Measurements from ENCODE around the gene PPP1R16B.
"Not testable (repeated sequence)": the region's sequence is repeated elsewhere in the genome, so short reads cannot be mapped to it uniquely, and the experiment has no call there.

The PPP1R16B gene

DNA sequence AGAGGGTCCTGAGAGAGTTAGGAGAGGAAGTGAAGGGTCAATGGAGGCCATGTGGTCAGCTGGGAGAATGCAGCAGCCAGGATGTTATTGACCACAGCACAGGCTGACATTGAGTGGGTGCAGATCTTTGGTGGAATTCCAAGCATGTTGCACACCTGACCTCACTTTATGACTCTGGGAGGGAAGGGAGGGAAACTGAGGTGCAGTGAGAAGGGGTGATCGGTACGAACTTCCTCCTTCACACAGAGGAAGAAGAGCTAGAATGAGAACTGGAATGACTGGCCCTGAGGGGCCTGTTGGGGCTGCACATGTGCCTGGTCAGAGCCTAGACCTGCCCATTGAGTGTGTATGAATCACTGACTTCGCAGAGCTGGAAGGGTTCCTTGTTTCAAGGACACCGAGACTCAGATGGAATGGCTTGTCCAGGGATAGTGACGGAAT lies 130.5 kb downstream of the PPP1R16B start:
- DNase-seq (ENCODE audit: low spot score): no peak

DNA sequence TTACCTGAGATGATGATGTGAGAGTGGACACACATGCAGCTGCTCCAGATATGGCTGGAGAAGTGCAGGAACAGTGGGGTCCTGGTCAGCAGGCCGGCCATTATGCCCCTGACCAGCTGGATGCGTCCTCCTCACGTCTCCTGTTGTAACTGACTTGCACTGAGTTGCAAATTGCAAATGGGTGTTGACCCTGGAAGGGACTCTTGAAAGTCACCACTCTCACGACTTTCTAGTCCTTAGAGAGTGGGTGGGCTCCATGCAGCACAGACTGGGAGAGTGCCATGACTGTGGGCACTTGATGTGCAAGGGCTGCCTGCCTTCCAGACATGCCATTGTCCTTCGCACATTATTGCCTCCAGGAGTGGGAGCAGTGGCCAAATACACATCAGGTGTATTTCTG lies 131.5 kb downstream of the PPP1R16B start:
- no peak for DNase-seq (ENCODE audit: low spot score)

DNA sequence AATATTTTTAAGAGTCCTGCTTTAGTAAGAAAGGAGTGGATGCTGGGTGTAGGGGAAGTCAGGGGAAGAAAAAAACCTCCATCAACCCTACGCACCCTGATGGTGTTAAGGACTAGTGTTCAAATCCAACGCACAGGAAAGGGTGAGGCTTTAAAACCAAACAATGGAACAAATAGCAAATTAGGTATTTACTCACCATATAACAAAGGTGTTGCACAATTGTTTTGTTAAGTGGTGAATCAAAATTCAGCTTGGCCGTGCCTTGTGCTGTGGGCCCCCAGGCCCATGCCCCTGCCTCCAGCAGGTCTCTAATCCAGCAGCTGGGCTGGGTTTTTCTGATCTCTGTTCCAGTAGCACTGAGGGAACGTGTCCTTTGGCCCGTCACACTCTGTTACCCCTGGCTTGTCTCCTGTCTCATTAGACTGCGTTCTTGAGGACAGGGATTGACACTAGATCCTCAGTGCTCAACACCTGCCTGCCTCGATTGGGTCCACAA lies 132.5 kb downstream of the PPP1R16B start:
- DNase-seq (ENCODE audit: low spot score): no peak

DNA sequence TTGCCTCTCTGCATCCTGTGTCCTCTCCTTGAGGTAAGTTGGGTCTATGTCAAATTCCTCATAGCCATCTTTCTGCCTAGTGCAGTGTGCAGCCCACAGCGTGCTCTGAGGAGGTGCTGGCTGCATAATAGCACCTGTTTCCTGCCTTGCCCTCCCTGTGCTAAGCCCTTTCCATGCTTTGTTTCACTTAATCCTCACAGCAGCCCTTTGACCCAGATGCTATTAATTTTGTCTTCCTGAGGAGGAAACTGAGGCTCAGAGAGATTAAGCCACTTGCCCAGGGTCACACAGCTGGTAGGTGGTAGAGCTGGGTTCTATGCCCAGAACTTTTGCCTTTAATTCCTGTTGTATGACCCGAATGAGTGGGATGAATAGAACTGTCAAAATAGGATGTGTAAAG lies 134.2 kb downstream of the PPP1R16B start:
- DNase-seq (ENCODE audit: low spot score): no peak

DNA sequence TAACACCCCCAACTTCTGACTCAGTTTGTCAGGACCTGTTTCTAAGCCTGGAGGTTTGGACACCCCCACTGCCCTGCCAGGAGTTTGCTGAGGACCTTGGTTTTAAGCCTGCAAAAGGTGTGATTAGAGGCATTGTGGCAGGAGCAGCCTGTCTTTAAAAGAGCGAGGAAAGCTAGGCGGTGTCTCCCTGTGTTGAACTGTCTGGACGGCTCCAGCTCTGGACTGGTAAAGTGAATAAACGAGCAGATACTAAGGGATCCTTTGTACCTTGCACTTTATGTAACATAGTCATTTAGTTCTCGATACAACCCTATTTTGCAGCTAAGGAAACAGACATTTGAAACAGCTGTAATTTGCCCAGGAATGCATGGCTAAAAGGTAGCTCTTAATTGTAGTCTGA lies 135.1 kb downstream of the PPP1R16B start:
- no peak for DNase-seq (ENCODE audit: low spot score)

DNA sequence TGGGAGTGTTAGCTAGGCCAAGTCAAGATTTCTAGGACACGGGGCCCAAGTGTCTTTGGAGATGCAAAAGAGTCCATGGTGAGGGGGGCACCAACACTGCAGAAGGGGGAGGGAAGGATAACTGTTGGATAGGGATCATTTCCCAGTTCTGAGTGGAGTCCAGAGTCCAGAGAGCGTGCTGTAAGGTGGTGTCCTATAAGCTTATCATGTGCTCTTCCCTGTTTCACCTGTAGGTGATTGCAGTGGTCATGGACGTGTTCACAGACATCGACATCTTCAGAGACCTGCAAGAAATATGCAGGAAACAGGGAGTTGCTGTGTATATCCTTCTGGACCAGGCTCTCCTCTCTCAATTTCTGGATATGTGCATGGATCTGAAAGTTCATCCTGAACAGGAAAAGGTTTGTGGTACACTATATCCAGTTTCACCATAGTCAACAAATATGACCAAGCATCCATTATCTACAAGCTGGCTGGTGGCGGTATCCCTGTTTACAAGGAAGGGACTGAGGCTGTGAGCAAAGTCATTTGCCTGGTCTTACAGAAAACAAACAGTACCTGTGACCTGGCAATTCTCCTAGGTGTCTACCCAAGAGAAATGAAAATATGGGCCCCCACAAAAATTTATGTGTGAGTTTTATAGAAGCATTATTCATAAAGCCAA lies 136.4 kb downstream of the PPP1R16B start:
- no peak for DNase-seq (ENCODE audit: low spot score)

DNA sequence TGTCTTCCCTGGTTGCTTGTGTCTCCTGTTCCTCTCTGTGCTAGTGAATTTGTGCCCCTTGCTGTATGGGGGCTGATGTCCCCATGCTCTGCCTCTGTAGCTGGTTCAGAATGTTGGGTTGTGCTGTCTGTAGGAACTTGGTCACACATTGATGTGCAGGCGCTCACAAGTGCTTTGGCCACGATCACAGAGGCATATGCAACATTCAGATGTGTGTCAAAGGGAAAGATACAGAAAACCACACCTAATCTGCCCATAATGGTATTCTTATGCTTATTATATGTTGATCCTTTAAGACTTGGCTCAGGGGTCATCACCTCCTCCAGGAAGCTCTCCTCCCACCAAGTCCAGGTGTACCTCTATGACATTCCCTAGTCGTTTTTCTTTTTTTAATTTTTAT lies 139.5 kb downstream of the PPP1R16B start:
- DNase-seq (ENCODE audit: low spot score): no peak

DNA sequence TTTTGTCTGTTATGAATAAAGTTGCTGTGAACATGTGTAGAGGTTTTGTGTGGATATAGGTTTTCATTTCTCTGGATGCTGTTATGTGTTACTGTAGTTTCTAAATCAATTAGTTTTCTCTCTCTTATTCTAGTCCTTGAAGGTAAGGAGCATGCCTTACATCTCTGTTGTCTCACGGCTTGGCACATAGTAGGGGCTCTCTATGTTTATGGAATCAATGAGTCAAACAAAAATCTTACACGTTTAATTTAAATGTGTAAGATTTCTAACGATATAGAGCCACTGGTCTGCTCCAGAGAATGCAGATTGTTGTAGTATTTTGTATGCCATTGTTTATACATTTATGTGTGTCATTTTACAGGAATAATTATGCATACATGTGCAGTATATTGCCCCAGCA lies 141.3 kb downstream of the PPP1R16B start:
- no peak for DNase-seq (ENCODE audit: low spot score)

DNA sequence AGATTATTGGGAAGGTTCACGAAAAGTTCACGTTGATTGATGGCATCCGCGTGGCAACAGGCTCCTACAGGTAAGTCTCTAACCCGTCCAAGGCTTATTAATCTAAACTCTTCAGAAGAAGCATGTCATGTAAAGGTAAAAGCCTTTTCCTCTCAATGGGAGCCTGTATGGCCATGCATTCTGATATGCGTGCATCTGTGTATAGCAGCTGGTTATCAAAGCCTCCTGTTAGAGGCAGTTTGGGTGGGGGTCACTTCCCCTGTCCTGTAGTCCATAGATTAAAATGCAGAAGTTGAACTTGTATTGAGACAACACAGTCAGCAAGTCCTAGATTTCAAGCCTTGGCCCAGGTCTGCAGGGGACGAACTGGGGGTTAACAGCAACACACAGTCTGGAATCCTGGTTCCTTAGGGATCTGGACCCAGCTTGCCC lies 142.4 kb downstream of the PPP1R16B start:
- no peak for DNase-seq (ENCODE audit: low spot score)

DNA sequence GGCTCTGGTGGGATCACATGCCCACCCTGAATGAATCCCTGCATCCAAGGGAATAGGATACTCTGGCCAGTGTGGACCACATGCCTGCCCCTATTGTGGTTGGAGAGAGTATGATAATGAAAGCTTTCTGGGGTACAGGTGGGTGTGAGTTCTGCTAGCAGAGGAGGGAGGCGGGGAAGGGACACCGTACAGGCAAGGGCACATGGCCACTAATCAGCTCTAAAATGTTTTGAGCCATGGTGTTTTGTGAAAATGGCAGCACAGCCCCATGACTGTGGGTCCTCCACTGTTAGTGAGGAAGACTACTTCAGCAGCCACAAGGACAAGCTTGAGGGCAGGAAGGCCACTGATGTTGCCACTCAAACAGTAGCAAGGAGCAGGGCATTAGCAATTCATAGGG lies 144.8 kb downstream of the PPP1R16B start:
- DNase-seq (ENCODE audit: low spot score): no peak

DNA sequence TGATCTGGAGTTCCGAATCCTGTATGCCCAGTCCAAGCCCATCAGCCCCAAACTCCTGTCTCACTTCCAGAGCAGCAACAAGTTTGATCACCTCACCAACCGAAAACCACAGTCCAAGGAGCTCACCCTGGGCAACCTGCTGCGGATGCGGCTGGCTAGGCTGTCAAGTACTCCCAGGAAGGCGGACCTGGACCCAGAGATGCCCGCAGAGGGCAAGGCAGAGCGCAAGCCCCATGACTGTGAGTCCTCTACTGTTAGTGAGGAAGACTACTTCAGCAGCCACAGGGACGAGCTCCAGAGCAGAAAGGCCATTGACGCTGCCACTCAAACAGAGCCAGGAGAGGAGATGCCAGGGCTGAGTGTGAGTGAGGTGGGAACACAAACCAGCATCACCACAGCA lies 146.1 kb downstream of the PPP1R16B start:
- no peak for DNase-seq (ENCODE audit: low spot score)

DNA sequence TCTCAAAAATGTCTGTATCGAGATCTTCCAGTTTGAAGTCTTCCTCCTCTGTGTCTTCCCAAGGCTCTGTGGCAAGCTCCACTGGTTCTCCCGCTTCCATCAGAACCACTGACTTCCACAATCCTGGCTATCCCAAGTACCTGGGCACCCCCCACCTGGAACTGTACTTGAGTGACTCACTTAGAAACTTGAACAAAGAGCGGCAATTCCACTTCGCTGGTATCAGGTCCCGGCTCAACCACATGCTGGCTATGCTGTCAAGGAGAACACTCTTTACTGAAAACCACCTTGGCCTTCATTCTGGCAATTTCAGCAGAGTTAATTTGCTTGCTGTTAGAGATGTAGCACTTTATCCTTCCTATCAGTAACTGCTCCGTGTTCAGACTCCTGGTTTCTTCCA lies 146.7 kb downstream of the PPP1R16B start:
- no peak for DNase-seq (ENCODE audit: low spot score)

DNA sequence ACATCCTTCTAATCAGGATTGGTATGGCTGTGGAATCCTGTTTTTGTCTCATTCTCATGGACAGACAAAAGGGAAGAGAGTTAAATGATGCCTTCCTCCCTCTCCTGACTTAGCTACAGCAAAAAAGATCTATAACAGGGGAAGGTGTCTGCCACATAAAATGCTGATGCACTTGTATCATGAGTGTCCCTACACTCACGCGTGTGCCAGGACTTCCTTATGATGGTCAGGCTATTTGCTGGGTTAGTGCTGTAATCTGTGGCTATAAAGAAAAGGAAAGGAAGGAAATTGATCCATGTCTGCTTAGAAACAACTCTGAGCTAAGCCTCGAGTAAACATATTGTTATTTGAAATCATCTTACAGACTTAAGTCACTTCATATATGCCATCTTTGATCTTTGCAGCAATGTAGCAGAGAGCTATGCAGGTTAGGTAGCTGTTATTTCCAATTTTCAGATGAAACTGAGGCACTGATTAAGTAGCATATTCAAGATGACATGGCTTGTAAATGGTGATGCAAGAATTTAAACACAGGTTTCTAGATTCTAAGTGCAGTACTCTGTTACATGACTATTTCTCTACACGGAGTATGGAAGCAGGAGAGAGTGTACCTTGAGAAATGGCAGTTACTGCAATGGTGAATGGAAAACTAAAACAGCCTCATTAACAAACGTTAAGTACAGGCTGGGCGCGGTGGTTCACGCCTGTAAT lies 148.3 kb downstream of the PPP1R16B start:
- DNase-seq (ENCODE audit: low spot score): no peak

DNA sequence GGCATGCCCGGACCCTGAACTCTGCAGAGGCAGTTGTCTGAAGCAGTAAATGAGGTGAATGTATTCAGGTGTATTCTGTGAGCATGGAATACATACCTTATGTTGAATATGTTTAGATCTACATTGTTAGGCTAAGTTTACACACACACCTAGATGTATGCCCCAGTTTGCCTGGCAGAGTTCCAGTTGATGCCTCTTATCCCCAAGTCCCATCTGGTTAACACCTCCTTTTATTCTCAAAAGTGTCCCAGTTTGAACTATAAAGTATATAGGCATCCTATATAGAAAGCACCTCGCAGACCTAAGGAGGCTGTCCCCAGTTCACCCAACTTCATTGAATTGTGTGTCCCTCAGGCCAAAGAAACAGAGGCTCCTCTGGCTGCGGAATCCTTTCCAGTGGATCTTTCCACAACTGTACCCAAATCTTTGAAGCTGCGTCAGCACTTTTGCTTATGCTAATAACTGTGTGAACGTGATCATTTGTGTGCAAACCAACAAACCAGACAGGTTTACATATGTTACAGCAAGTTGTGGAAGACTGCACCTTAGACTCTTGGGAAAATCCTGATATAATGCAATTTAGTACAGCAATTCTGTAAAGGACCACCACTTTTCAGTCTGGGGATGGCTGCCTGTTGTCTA lies 151.9 kb downstream of the PPP1R16B start:
- DNase-seq (ENCODE audit: low spot score): no peak

DNA sequence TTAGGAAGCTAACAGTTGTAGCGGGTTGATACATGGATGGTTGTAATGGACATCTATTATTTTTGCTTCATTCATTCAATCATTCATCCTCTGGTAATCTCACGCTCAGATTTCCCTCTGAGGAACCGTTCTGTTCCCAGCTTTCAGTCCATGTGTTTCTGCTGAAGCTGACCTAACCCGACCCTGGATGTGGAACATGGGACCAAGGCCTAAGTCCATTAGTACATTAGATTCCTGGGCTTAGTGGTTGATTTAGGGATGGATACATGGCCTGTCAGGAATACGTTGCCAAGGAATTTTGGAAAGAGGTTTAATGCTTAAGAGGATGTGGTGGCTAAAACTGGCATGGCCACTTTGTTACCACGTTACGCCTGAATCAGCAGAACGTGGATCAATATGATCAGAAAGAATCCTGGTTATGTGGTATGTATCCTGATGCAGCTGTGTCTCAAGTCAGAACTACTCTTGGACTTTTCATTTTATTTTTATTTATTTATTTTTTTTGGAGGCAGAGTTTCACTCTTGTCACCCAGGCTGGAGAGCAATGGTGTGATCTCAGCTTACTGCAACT lies 152.5 kb downstream of the PPP1R16B start:
- no peak for DNase-seq (ENCODE audit: low spot score)

DNA sequence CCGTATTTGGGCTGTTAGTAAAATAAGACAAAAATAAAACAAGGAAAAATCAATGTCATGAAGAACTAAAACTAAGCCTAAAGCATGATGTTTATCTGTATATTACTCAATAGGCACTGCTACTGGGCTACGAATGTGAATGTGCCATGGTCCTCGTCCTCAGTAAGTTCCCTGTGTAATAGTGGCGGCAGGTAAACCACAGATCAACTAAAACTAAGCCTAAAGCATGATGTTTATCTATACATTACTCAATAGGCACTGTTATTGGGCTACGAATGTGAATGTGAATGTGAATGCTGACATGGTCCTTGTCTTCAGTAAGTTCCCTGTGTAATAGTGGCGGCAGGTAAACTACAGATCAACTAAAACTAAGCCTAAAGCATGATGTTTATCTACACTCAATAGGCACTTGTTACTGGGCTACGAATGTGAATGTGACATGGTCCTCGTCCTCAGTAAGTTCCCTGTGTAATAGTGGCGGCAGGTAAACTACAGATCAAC lies 154.7 kb downstream of the PPP1R16B start:
- not testable (repeated sequence) for DNase-seq (ENCODE audit: low spot score)

DNA sequence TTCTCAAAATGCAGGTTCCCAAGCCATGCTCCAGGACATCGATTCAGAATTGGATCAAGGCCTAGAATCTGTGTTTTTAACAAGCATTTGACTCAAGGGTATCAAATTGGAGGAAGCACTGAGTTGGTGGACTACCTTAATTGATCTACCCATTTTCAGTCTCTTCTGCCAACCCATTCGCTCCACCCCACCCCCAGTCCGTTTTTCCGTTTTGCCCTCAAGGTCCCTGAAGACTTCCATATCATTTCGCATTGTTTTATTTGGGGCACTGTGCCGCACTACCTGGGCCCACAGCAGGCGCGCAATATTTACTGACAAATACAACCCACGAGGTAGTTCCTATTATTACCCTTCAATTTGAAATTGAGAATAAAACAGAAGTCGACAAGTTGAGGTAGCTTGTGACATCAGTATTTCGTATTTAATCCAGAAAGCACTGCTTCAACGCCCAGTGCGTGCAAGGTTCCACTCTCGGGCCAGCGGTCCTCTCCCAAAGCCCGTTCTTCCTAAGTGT lies 156.1 kb downstream of the PPP1R16B start:
- no peak for DNase-seq (ENCODE audit: low spot score)

DNA sequence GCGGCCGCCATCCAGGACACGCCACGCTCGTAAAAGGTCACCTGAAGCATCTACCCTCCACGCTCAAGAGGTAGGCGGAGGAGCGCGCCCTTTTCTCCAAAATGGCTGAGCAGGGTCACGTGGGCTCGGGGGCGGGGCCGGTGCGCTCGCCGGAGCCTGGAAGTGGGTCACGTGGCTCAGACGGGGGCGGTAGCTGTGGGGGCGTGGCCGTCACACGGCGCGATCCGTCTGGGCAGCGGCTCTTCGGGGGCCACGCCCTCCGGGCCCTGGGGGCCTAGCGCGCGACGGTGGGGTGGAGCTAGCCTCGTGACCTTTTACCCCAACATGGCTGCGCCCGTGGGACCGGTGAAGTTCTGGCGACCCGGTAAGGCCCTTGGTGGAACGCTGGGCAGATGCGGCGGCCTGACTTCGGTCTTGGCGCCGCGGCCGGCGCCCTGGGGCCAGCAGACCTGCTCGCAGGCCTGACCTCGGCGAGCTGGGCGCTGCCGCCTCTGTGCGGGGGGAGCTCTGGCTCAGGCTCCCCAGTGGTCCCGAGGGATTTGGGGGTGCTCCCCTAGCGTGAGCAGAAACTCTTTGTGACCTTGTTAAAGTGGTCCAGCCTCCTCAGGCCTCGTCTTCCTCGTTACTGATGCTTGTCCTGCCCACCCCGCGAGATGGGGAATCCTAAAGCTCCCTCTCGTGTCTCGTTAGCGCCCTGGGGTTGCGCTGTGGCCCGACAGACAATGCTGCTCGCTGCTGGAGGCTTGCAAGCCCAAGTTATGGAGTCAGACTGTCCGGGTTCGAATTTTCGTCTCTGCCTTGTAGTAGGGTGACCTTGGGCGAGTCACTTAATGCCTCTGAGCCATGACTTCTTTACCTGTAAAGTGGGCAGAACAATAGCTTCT lies 156.8 kb downstream of the PPP1R16B start, which contains the start of gene DHX35:
TSS of gene DHX35 (plus strand) at position 301 of the 884 bp plus-strand sequence. CDS start at position 325, 24 bp downstream.
- DNase-seq (ENCODE audit: low spot score): peak; percentile 100

DNA sequence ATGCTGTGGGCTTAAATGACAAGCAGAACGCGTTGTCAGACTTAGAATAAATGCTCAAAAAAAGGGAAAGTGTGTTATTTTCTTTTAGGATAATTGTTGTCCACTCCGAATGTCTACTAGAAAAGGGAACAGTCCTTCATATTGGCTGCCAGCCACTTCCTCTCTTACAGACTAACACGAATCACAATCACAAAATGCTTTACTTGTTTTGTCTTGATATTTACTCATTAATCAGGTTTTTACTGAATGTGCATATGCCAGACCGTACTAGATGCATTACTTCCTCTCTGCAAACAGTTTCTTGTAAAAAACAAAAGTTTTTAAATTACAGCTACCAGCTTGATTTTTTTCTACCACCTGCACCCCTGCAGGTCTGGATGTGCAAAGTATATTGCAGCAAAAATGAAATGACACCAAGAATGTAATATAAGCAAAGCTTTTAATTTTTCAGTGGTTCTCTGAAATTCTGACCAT lies 157.5 kb downstream of the PPP1R16B start:
- no peak for DNase-seq (ENCODE audit: low spot score)

DNA sequence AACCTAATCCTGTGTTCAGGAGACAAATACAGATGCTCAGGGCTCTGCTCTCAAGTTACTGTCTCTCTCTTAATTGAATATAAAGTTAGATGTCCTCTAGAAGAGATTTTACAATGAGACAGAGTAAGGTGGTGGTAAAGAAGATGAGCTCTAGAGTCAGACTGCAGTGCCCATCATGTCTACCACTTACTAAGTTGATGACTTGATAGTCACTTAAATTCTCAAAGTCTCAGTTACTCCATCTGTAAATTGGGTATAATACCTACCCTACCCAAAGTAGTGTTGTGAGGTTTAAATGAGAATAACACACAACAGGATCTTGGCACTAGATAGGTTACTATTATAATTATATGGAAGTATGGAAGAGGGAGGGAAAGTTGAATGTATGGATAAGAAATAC lies 158.2 kb downstream of the PPP1R16B start:
- no peak for DNase-seq (ENCODE audit: low spot score)

DNA sequence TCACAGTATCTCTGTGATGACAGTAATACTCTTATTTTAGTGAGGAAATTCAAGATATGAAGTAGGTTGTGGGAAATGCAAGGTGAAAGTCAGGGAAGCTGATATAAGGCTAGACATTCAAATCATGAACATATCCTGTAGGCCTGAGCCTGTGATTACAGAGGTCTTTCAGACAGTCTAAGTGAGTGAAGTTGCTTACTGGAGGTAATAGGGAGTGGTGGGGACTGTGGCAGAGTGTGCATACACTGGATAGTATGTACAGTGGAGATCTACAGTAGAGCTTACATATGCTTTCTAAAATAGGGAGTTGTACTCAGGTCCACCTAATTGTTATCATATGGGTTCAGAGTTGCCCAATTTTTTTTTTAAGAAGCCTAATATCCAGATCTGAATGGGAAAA lies 159.8 kb downstream of the PPP1R16B start:
- no peak for DNase-seq (ENCODE audit: low spot score)

All from AG08395 (cell line).